Hematopoietic multipotent progenitor cell treated with erythropoietin and hydrocortisone succinate and interleukin-3 and kit ligand, for 17 days (in vitro differentiated cells): ENCODE results near the gene SPOCK2.
"Not testable (repeated sequence)": the region's sequence is repeated elsewhere in the genome, so short reads cannot be mapped to it uniquely, and the experiment has no call there.

Experiments
- DNase-seq: peaks from one replicate; pipeline ENCODE4 v3.0.0-alpha.2; 2015; ENCODE audit warnings: low spot score

SPOCK2 gene

DNA sequence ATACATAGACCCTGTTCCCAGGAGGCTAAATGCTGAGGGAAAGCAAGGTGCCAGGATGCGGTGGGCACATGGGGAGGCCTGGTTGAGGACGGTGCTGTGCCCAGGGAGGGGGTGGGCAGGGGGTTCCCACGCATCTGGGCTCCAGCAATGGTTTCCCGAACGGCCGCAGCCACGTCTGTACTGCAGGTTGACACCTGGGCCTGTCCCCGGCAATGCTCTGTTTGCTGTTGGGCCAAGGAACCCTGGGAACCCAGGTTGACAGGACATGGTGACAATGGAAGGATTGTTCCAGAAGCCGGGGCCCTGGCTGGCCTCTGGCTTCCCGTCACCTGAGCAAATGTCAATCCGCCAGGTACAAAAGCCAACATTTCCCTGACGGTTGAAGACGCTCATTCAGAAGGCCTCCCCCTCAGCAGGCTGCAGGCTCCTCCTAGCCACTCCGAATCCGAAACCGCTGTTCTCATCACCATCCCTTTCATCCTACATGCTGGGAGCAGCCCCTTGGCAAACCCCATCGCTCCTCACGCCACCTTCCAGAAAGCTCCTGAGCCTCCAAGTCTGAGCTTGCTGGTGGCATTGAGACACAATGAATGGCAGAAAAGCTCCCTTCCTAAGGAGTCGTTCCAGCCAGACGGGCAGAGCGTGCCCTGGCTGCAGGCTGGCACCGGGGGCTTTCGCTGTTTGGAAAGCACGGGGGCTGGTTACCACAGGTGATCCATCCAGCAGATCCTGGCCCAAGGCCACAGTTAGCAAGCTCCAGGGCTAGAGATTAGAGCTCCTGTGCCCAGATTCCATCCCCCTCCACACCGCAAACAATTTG, 31.2 kb downstream of the SPOCK2 start:
- DNase-seq = no peak

DNA sequence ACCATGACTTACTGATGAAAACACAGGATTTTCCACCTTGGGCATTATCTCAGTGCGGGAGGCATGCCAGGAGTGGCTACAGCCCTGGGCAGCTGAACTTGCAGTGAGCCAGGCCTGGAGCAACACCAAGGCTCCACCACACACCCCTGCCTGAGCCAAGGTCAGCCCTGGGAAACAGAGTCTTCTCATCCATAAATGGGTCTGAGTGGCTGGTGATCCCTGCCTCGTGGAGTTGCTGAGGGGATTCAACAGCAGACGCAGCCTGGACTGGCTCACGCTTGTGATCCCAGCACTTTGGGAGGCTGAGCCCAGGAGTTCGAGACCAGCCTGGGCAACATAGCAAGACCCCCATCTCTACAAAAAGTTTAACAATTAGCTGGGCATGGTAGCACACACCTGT, 32.2 kb downstream of the SPOCK2 start:
- DNase-seq = no peak

DNA sequence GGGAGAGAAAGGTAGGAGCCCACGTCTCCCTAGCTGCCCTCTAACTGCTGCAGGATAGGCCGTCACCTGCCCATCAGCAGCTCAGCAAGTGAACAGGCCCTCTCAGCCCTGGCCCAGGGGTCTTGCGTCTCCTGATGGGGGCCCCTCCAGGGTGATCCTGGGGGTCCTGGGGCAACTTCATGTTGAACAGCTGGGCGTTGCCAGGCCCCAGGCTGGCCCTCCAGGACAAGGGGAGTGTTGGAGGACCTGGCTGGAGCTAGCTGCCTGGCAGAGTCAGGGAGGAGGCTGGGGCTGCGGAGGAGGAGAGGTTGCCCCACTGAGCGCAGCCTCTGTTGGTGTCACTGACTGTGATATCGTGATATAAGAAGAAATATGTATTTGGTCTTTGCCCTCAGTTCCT, 34.7 kb downstream of the SPOCK2 start:
- no peak for DNase-seq

DNA sequence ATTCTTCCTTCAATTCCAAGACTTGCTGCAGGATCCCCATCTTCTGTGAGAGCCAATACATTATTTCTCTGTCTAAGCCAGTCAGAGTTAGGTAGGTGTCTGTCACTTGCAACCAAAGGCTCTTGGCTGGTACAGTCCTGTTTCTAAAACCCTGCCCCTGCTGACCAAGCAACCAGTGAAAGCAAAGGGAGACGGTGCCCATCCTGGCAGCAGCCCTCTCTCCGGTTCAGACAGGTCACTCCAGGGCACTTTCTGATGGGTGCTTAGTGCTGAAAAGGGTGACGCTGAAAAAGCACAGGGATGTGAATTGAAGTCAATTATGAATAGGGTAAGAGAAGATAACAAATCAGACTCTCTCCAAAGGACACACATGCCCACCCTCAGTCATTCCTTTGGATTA, 37.5 kb downstream of the SPOCK2 start:
- DNase-seq = no peak

DNA sequence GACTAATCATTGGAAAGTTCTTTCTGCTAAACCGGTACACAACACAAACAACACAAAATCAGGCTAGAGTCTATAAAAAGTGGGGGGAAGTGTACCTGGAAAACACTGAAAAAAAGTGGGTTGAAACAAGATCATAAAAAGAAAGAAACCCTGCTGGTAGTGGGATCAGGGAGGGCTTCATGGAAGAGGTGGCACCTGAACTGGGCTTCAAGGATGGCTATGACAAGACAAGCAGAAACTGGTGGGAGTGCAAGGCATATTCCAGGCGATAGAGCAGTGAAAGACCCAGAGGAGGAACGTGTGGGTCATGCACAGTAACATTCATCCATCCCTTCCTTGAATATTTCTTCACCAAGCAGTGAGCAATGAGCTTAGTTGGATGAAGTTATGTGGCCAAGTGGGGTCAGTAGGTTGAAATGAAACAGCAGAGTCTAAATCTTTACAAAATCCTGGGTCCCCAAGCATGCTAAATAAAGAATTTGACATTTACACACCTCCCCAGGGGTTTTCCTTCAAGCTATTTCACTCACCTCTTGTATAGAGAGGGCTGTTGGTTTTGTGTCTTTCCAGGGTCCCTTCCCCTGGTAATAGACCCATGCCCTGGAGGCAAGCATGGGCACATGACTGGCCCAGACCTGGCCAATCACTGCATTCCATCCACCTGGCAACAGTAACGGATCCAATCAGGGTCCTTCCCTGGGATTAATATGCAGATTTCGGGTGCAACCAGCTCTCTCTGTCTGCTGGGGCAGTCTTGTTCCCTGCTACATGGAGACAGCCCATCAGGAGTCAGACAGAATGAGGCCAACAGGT, 38.2 kb downstream of the SPOCK2 start:
- DNase-seq = no peak

DNA sequence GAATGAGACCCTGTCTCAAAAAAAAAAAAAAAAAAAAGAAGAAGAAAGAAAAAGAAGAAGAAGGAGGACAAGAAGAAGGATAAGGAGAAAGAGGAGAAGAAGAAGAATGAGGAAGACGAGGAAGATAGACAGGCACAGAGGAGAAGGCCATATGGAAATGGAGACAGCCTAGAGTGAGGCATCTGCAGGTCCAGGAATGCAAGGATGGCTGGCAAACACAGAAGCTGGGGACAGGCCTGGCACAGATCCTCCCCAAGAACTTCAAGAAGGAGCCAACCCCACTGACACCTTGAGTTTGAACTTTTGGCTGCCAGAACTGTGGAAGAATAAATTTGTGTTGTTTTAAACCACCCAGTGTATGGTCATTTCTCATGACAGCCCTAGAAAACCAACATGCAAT, 38.9 kb downstream of the SPOCK2 start:
- no peak for DNase-seq

DNA sequence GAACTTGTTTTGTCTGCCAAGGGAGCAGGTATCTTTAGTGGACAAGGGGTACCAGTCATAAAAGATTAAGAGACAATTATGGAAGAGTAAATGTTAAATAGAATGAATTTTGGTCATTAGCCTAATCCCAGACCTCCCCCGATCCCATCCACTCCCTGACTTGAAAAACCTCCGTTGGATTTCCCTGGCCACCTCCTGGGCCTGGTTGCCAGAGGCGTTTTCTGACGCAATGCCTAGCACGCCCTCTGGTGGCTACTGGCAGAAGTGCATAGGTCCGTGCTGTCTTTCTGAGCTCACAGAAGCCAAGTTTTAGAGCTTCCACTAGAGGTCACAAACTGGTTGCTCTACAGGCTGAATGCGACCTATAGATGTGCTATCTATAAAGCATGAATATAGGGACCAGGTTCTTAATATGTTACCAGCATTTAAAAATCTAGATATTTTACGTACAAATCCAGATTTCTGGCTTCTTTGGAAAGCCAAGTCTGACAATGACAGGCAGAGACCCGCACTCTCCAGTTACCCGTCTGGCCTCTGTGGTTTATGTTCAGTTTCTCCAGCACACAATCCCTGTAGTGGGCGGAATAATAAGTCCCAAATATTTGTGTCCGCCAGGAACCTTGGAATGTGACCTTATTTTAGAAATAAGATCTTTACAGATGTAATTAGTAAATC, 39.8 kb downstream of the SPOCK2 start:
- DNase-seq = peak; percentile 89

DNA sequence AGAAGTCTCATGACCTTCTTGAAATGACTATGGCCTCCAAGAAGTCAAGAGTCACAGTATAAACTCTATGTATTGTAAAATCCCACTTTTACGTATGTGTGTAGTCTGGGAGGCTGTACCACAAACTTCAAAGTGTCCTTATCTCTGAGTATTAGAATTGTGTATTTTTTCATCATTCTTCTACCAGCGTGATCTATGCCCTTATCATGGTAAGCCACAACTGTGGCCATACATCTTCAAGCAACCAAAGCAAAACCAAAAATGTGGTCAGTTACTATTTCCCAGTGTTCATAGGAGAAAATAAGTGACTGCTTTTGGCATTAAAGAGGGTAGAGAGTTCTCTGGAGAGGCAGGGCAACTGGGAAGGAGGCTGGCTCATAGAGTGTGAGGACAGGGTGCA, 42.8 kb downstream of the SPOCK2 start:
- DNase-seq = no peak

DNA sequence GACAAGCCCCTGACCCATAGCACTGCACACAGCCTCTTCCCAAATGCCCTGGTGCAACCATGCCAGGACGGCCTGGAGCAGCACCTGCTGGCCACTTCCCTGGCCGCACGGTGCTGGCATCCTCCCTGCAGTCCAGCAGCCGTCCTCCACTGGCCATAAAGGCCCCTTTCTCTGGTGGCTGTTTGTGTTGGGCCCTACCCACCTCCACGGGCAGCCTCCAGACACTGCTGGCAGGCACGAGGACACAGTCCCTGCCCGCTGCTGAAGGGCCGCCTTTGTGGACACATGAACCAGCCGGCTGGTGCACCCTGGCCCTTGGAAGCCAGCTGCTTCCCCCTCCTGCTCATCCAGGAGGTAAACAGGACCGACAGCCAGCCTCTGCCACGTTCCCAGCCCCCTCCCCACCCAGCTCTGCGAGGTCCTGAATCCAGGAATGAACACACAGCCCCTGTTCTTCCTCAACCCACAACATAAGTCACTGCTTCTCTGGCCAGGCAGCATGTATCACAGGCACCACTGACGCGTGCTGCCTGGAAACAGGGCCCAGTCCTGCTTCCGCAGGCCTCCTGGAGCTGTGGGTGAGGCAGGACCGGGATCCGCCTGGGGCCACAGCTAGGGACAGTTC, 43.8 kb downstream of the SPOCK2 start:
- DNase-seq = no peak

DNA sequence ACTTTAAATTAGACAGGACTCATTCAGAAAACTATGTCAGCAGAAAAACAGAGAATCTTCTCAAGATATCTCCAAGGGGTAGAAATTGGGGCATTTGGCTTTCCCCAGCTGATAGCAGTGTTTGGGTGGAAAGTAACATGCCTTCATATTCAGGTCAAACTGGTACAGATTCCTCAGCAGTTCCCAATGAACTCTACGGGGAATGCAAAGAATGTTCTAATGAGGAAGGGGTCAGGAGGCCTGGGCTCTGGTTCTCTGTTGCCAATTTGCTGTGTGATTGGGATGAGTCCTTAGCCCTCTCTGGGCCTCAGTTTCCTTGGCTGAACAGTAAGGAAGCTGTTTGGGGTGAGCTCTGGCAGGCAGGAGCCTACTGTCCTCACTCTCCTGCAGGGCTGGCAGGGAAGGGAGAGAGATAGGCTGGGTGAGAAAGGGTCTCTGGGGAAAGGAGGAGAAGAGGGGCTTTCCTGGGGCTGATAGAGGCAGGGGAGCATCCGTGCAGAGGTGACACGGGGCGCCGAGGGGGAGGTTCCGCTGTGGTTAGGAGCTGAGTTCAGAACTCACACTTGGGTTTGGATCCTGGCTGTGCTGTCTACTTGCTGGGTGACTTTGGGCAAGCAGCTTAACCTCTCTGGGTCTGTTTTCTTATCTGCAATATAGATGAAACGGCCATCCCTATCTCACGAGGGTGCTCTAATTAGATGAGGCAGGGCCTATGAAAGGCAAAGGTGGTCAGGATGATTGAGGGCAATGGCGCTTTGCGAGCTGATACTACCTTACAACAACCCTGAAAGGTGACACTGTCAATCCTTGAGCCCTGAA, 45.1 kb downstream of the SPOCK2 start:
- DNase-seq = no peak

DNA sequence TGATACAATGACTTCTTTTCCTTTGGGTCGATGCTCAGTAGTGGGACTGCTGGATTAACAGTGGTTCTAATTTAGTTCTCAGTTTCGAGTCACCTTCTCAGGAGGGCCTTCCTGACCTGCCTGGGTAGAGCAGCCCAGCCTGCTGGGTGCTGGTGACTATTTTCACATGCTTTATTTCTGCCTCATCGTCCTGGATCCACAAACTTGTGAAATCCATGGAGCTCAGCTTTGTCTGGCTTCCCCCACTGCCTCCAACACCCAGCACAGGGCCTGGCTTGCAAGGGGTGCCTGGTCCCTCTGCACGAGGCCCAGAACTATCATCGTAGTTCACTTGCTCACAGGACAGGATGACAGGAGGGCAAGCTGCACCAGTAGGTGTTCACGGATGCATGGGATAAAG, 46.9 kb downstream of the SPOCK2 start:
- DNase-seq = no peak

DNA sequence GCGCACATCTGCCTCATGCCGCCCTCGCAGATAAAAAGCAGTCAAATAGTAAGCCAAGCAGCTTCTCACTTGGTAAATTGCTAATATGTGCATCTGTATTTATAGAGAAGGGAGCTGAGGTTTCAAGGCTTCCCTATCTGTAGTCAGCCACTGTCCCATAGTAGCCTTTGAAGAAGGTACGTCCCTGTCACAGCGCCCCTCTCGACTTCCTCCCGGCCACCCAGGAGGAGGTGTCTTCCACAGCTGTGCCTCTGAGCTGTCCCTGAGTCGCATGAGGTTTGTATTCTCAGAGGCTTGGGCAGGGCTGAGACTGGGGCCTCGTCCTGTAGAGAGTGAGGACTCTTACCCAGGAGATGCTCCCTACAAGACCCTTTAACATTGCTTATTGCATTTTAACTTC, 49.0 kb downstream of the SPOCK2 start:
- DNase-seq = no peak

DNA sequence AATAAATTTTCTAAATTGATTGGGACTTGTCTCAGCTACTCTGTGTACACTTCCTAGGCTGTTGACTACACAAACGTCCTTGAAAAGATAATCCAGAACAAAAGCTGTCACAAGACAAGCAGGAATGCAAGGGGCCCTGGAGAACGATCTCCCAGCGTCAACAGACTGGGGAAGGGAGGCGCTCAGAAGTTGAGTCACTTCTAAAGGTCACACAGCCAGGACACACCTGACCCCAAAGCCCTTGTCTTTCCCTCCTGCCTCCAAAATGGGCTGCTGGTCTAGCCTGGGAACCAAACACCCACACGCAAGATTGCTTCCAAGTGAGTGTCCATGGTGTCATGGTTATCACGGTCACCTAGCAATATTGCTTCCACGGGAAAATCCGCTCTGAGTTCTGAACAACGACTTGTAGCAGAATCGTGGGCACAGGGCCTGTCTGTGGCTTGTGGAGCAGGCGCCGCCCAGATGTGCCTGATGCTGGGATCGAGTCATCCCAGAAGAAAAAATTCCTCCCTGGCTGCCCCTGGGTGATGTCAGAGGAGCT, 49.8 kb downstream of the SPOCK2 start:
- DNase-seq = no peak

DNA sequence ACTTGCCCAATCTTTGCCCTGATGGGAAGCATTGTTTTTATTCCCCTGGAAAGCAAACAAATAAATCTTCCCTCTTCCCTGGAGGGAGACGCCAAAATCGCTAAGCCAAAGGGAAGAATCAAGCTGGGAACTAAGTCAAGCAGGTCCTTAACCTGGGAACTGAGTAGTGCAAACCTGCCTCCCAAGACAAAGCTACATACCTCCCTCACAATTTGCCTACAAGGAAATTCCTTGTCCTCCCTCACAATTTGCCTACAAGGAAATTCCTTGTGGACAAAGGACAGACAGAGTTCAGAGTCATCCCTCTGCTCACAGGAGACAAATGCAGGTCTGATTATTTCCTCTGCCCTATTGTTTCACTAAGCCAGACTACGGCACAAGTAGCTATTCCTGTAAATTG, 50.5 kb downstream of the SPOCK2 start:
- DNase-seq = no peak

DNA sequence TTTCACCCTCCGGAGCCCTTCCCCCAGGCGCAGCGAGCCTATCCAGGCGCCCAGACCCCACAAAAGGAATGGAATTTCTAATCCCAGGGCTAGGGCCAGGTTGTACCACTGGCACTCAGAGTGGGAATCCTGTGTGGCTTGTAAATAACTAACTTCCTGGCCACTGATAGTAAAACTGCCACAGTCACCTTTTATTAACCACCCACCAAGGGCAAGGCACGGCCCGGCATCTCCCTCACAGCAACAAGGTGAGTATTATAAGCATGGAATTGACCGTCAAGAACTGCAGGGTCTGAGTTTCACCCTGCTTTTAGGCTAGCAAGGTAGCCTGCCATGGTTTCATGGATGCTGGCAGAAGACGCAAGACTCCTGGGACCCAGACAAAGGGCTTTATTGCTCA, 51.1 kb downstream of the SPOCK2 start:
- no peak for DNase-seq

DNA sequence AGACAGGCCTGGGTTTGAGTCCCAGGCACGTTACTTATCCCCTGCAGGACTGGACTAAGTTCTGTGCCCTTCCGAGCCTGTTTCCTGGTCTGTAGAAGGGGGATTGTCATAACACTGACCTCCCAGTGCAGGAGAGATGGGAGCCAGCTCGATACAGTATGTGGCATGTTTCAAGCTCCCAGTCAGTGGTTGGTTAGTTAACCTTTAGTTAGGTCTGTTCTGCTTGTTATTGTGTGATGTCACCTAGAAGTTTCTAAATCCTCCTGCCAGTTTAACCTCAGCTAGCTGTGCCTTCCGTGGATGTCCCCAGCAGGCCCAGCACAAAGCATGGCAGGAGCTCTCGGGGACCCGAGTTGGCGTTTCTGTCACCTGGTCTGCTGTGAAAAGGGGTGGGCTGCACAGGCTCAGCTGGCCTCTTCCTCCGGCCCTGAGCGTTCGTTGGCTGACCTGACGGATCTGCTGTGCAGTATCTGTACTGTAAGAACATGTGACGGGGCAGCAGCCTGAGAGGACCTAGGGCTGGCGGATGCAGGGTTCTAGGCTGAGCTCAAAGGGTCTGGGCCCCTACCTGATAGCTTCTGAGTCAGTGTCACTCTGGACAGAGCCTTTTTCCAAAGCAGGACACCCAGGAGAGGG, 53.0 kb downstream of the SPOCK2 start:
- no peak for DNase-seq

DNA sequence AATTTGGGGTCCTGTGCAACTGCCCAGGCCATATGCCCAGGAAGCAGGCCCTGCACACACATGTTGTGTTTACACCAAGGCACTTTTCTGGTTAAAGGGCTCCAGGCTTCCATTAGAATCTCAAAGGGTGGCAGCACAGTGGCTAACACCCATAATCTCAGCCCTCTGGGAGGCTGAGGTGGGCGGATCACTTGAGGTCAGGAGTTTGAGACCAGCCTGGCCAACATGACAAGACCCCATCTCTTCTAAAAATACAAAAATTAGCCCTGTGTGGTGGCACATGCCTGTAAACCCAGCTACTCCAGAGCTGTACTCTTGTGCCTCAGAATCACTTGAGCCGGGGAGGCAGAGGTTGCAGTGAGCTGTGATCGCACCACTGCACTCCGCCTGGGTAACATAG, 53.6 kb downstream of the SPOCK2 start:
- no peak for DNase-seq

DNA sequence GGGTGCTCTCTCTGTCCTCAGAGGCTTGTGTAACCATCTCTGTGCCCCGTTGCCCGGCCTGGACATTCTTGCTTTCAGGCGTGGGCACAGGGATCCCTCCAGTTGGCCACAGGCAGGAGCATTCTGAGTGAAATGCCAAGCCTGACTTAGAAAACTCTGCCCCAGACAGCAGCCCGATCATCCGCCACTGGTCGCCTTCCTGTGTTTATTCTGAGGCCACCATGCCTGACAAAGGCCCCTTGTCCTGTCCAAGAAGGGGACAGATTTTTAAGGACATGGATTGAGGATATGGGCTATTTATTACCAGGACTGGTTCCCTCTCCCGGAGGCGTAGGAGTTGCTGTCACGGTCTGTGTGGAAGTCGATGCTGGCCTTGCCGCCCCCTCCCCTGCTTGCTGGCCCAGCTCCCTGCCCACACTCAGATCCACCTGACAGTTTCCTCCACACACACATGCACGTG, 54.3 kb downstream of the SPOCK2 start:
- no peak for DNase-seq

DNA sequence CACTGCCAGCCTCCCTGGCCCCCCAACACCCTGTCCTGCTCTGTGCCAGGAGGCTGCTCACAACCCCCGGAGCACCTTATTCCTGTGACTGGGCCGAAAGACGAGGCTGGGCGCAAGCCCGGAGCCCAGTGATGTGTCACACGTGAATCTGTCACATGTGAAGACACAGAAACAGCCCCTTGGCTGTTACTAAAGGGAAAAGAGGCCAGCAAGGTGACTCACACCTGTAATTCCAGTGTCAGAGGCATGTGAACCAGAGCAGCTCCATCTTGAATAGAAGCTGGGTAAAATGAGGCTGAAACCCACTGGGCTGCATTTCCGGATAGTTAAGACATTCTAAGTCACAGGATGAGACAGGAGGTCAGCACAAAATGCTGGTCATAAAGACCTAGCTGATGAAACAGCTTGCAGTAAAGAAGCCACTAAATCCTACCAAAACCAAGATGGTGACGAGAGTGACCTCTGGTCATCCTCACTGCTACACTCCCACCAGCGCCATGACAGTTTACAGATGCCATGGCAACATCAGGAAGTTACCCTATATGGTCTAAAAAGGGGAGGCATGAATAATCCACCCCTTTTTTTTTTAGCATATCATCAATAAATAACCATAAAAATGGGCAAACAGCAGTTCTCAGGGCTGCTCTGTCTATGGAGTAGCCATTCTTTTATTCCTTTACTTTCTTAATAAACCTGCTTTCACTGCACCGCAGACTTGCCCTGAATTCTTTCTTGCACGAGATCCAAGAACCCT, 55.8 kb downstream of the SPOCK2 start:
- DNase-seq = not testable (repeated sequence)

DNA sequence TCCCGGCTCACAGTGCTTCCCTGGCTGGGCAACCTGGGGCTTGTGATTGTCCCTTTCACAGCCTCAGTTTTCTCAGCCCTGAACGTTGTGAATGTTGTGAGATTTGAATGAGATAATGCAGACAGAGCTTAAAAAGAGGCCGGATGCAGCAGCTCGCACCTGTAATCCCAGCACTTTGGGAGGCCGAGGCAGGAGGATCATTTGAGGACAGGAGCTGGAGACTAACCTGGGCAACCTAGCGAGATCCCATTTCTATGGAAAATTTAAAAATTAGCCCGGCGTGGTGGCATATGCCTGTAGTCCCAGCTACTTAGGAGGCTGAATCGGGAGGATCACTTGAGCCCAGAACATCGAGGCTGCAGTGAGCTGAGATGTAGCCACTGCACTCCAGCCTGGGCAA, 56.6 kb downstream of the SPOCK2 start:
- no peak for DNase-seq
